ENCODE measurements around the gene TCF25. TPM values are rescaled to one million over a fixed set of nuclear protein-coding genes. Genes with fewer than 3 reads are reported as not detected.
"Not testable (repeated sequence)": the region's sequence is repeated elsewhere in the genome, so short reads cannot be mapped to it uniquely, and the experiment has no call there.

TCF25 gene
- total RNA-seq, 1 donor from 2014 or later, result 193 TPM

DNA sequence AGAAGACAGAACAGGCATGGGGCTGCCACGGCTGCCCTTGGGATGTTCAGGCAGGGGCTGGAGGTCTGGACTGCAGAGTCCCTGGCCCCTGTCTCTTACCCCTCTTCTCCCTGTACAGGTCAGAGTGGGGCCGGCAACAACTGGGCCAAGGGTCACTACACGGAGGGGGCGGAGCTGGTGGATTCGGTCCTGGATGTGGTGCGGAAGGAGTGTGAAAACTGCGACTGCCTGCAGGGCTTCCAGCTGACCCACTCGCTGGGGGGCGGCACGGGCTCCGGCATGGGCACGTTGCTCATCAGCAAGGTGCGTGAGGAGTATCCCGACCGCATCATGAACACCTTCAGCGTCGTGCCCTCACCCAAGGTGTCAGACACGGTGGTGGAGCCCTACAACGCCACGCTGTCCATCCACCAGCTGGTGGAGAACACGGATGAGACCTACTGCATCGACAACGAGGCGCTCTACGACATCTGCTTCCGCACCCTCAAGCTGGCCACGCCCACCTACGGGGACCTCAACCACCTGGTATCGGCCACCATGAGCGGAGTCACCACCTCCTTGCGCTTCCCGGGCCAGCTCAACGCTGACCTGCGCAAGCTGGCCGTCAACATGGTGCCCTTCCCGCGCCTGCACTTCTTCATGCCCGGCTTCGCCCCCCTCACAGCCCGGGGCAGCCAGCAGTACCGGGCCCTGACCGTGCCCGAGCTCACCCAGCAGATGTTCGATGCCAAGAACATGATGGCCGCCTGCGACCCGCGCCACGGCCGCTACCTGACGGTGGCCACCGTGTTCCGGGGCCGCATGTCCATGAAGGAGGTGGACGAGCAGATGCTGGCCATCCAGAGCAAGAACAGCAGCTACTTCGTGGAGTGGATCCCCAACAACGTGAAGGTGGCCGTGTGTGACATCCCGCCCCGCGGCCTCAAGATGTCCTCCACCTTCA, 61.5 kb downstream of the TCF25 start:
- Histone ChIP-seq H3K79me2 (ENCODE audit: insufficient read depth, low read length) (peaks cover 36% of the 10 kb centered on the region), H2AFZ (ENCODE audit: low read depth, low read length) (no peak overlapping the region), H3K9me3 (ENCODE audit: insufficient read depth, low read depth, low read length) (no peaks in the 10 kb centered on the region), H3K27ac (ENCODE audit: low read depth, low read length) (no peak overlapping the region), H3K4me2 (ENCODE audit: low read length) (no peak overlapping the region), H3K9ac (ENCODE audit: low read length) (no peak overlapping the region), H3K4me1 (ENCODE audit: insufficient read depth, low read length) (no peaks in the 10 kb centered on the region), H4K20me1 (ENCODE audit: insufficient read depth, low read length) (peaks cover 75% of the 10 kb centered on the region), H3K4me3 (ENCODE audit: insufficient read depth, low read depth, low read length) (no peak overlapping the region), H3K36me3 (ENCODE audit: insufficient read depth, low read length) (peaks cover 35% of the 10 kb centered on the region), H3K27me3 (ENCODE audit: insufficient read depth, low read length) (no peaks in the 10 kb centered on the region)
- no peak overlapping the region for H3K27ac Mint-ChIP-seq (ENCODE audit: unreplicated experiment)
- H3K4me3 Mint-ChIP-seq (ENCODE audit: unreplicated experiment), result peak overlapping the region; percentile 34
- no peak for DNase-seq (ENCODE audit: low read depth)
- no peak for FAIRE-seq
- no peaks in the 10 kb centered on the region for H3K27me3 Mint-ChIP-seq (ENCODE audit: low read depth, unreplicated experiment)
- peaks cover 26% of the 10 kb centered on the region for H3K36me3 Mint-ChIP-seq (ENCODE audit: low read depth, unreplicated experiment)
- H3K4me1 Mint-ChIP-seq (ENCODE audit: low read depth, unreplicated experiment), result peaks cover 2% of the 10 kb centered on the region
- TF ChIP-seq, protein P1, sequence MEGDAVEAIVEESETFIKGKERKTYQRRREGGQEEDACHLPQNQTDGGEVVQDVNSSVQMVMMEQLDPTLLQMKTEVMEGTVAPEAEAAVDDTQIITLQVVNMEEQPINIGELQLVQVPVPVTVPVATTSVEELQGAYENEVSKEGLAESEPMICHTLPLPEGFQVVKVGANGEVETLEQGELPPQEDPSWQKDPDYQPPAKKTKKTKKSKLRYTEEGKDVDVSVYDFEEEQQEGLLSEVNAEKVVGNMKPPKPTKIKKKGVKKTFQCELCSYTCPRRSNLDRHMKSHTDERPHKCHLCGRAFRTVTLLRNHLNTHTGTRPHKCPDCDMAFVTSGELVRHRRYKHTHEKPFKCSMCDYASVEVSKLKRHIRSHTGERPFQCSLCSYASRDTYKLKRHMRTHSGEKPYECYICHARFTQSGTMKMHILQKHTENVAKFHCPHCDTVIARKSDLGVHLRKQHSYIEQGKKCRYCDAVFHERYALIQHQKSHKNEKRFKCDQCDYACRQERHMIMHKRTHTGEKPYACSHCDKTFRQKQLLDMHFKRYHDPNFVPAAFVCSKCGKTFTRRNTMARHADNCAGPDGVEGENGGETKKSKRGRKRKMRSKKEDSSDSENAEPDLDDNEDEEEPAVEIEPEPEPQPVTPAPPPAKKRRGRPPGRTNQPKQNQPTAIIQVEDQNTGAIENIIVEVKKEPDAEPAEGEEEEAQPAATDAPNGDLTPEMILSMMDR (IDR thresholded peaks at IDR 0.05; ENCODE audit: insufficient read depth, low read depth, low read length), result no peak
- no peak for TF ChIP-seq EZH2 (IDR thresholded peaks at IDR 0.05; ENCODE audit: insufficient read depth, low read length)
- H3K9me3 Mint-ChIP-seq (ENCODE audit: unreplicated experiment), result no peaks in the 10 kb centered on the region

DNA sequence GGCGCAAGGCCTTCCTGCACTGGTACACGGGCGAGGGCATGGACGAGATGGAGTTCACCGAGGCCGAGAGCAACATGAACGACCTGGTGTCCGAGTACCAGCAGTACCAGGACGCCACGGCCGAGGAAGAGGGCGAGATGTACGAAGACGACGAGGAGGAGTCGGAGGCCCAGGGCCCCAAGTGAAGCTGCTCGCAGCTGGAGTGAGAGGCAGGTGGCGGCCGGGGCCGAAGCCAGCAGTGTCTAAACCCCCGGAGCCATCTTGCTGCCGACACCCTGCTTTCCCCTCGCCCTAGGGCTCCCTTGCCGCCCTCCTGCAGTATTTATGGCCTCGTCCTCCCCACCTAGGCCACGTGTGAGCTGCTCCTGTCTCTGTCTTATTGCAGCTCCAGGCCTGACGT, 62.2 kb downstream of the TCF25 start:
- H3K4me3 Mint-ChIP-seq (ENCODE audit: unreplicated experiment), result peak overlapping the region; percentile 34
- peaks cover 35% of the 10 kb centered on the region for H3K36me3 ChIP-seq (ENCODE audit: insufficient read depth, low read length)

DNA sequence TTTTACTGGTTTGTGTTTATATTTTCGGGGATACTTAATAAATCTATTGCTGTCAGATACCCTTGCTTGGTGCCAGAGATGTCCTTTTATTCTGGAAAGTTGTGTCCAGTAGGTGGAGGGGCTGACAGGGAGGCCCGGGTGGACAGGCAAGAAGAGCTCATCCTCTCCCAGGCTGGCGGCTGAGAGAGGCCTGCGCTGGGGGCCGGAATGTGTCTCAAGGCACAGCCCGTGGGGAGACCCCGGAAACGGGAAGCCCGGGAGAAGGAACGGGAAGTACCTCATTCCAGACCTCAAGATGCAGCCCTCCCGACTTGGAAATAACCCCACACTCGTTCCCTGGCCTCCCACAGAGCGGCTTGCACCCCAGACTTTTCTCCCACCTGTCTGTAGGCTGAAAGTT, 62.6 kb downstream of the TCF25 start:
- peaks cover 23% of the 10 kb centered on the region for H3K36me3 Mint-ChIP-seq (ENCODE audit: low read depth, unreplicated experiment)
- H2AFZ ChIP-seq (ENCODE audit: low read depth, low read length), result no peak overlapping the region
- H3K27ac ChIP-seq (ENCODE audit: low read depth, low read length), result no peak overlapping the region
- no peak overlapping the region for H3K4me2 ChIP-seq (ENCODE audit: low read length)
- no peak for FAIRE-seq
- no peaks in the 10 kb centered on the region for H3K27me3 ChIP-seq (ENCODE audit: insufficient read depth, low read length)
- peaks cover 63% of the 10 kb centered on the region for H4K20me1 ChIP-seq (ENCODE audit: insufficient read depth, low read length)
- H3K9me3 Mint-ChIP-seq (ENCODE audit: unreplicated experiment), result no peaks in the 10 kb centered on the region
- no peak overlapping the region for H3K27ac Mint-ChIP-seq (ENCODE audit: unreplicated experiment)
- peaks cover 35% of the 10 kb centered on the region for H3K36me3 ChIP-seq (ENCODE audit: insufficient read depth, low read length)
- peak overlapping the region; percentile 35 for H3K4me3 Mint-ChIP-seq (ENCODE audit: unreplicated experiment)
- TF ChIP-seq EZH2 (IDR thresholded peaks at IDR 0.05; ENCODE audit: insufficient read depth, low read length), result no peak
- TF ChIP-seq, protein P1 (IDR thresholded peaks at IDR 0.05; ENCODE audit: insufficient read depth, low read depth, low read length), result no peak
- no peak overlapping the region for H3K4me3 ChIP-seq (ENCODE audit: insufficient read depth, low read depth, low read length)
- H3K9ac ChIP-seq (ENCODE audit: low read length), result no peak overlapping the region
- H3K4me1 ChIP-seq (ENCODE audit: insufficient read depth, low read length), result no peaks in the 10 kb centered on the region
- peaks cover 29% of the 10 kb centered on the region for H3K79me2 ChIP-seq (ENCODE audit: insufficient read depth, low read length)
- DNase-seq (ENCODE audit: low read depth), result no peak
- no peaks in the 10 kb centered on the region for H3K27me3 Mint-ChIP-seq (ENCODE audit: low read depth, unreplicated experiment)
- no peaks in the 10 kb centered on the region for H3K9me3 ChIP-seq (ENCODE audit: insufficient read depth, low read depth, low read length)
- H3K4me1 Mint-ChIP-seq (ENCODE audit: low read depth, unreplicated experiment), result peaks cover 2% of the 10 kb centered on the region

More for the DNA sequence above, 62.2 kb downstream of the TCF25 start:
- not testable (repeated sequence) for H3K9me3 ChIP-seq (ENCODE audit: insufficient read depth, low read depth, low read length); H3K27ac Mint-ChIP-seq (ENCODE audit: unreplicated experiment); H3K27me3 ChIP-seq (ENCODE audit: insufficient read depth, low read length); H3K4me1 ChIP-seq (ENCODE audit: insufficient read depth, low read length); H3K27ac ChIP-seq (ENCODE audit: low read depth, low read length); H3K27me3 Mint-ChIP-seq (ENCODE audit: low read depth, unreplicated experiment); H3K4me3 ChIP-seq (ENCODE audit: insufficient read depth, low read depth, low read length); H3K4me1 Mint-ChIP-seq (ENCODE audit: low read depth, unreplicated experiment); DNase-seq (ENCODE audit: low read depth); H3K9me3 Mint-ChIP-seq (ENCODE audit: unreplicated experiment); H3K4me2 ChIP-seq (ENCODE audit: low read length); H3K9ac ChIP-seq (ENCODE audit: low read length); FAIRE-seq; H2AFZ ChIP-seq (ENCODE audit: low read depth, low read length)
- H3K79me2 ChIP-seq (ENCODE audit: insufficient read depth, low read length), result peaks cover 31% of the 10 kb centered on the region
- H3K36me3 Mint-ChIP-seq (ENCODE audit: low read depth, unreplicated experiment), result peaks cover 25% of the 10 kb centered on the region
- H4K20me1 ChIP-seq (ENCODE audit: insufficient read depth, low read length), result peaks cover 67% of the 10 kb centered on the region

Data from astrocyte (in vitro differentiated cells and primary cell).